ENCODE results near the gene TMEM14B.

The TMEM14B gene

DNA sequence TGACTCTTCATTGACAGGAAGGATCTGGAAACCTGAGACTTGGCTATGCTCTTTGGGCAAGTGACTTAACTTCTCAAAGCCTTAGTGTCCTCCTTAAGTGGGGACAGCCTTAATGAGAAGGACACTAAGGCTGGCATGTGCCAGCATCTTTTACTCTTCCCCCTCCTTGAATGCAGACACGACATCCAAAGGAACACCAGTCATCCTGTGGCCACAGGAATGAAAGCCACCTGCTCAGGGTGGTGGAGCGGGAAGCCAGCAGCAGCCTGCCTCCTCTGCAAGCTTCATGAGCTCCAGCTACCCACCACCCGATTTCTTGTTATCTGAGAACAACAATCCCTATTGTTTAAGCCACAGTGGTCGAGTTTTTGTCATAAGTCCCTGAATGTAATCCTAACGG, 44.5 kb downstream of the TMEM14B start:
- no peak overlapping the region for H3K4me3 ChIP-seq (replicated peaks; ENCODE audit: low read depth, low read length)
- DNase-seq (ENCODE audit: extremely low read depth, low read depth): no peak
- TF ChIP-seq, protein P1, sequence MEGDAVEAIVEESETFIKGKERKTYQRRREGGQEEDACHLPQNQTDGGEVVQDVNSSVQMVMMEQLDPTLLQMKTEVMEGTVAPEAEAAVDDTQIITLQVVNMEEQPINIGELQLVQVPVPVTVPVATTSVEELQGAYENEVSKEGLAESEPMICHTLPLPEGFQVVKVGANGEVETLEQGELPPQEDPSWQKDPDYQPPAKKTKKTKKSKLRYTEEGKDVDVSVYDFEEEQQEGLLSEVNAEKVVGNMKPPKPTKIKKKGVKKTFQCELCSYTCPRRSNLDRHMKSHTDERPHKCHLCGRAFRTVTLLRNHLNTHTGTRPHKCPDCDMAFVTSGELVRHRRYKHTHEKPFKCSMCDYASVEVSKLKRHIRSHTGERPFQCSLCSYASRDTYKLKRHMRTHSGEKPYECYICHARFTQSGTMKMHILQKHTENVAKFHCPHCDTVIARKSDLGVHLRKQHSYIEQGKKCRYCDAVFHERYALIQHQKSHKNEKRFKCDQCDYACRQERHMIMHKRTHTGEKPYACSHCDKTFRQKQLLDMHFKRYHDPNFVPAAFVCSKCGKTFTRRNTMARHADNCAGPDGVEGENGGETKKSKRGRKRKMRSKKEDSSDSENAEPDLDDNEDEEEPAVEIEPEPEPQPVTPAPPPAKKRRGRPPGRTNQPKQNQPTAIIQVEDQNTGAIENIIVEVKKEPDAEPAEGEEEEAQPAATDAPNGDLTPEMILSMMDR (IDR thresholded peaks at IDR 0.05; ENCODE audit: low read depth, low read length, missing control alignments): no peak

DNA sequence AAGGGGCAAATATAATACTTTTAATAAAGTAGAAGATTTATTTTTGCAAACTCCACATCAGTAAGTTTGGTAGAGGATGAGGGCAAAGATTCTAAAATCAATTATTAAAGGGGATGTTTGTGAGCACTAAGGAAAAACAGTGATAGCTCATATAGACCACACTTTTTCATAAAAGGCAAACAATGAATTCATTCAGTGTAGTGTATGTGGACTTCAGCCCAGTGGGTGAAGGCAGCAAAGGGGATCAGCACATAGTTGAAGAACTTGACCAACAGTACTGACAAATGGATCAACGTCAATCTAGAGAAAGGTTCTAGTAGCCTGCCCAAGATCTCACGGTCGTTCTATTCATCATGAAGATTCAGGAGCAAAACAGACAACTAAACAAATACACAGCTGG, 45.4 kb downstream of the TMEM14B start:
- TF ChIP-seq, protein P1 (IDR thresholded peaks at IDR 0.05; ENCODE audit: low read depth, low read length, missing control alignments): no peak
- DNase-seq (ENCODE audit: extremely low read depth, low read depth): no peak
- H3K4me3 ChIP-seq (replicated peaks; ENCODE audit: low read depth, low read length): no peak overlapping the region

DNA sequence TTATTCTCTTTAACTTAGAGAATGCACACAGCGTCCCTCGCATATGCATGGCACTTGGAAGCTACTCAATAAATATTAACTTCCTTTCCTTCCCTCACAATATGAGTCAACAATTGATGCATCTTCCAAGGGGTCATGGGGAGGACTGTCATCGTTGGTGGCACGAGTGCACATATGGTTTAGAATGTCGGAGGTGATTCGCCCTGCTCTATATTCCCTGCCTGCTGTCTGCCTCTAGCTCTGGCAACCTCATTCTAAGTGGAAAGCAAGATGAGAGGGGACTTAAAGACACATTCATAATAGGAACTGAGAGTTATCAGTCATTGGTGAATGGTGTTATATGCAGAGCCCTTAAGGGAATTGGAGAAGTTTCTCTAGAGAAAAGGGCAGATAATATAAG, 46.1 kb downstream of the TMEM14B start:
- peak; percentile 7 for DNase-seq (ENCODE audit: extremely low read depth, low read depth)
- TF ChIP-seq, protein P1 (IDR thresholded peaks at IDR 0.05; ENCODE audit: low read depth, low read length, missing control alignments): no peak
- H3K4me3 ChIP-seq (replicated peaks; ENCODE audit: low read depth, low read length): no peak overlapping the region

DNA sequence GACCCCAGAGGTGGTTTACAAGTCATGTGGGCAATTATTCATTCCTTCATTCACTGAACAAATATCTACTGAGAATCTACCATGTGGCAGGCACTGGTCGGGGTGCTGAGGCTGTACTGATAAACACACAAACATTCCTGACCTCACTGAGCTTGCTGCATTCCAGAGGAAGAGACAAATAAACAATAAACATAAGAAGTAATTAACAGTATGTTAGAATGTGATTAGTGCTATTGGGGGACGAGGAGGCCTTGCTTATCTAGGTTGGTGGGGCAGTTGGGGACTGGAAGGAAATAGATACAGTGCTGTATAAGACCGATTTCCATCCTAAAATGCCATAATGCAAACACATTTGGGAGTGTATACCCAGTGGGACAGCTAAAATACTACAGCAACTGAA, 46.6 kb downstream of the TMEM14B start:
- DNase-seq (ENCODE audit: extremely low read depth, low read depth): no peak
- H3K4me3 ChIP-seq (replicated peaks; ENCODE audit: low read depth, low read length): no peak overlapping the region
- TF ChIP-seq, protein P1 (IDR thresholded peaks at IDR 0.05; ENCODE audit: low read depth, low read length, missing control alignments): no peak

DNA sequence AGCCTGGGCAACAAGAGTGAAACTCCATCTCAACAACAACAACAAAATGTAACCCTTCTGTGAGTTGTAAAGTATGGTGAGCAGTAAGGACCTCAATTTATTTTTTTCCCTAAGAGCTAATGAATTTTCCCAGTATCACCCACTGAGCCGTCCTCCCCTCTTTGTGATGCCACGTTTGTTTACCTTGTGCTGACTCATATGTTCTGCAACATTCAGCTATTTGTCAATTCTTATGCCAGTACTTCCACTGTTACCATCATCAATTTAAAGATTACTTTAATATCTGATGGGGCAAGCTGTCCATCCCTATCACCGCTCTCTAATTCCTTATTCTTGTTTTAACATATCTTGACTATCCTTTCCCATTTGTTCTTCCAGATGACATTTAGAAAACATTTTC, 53.2 kb downstream of the TMEM14B start:
- DNase-seq (ENCODE audit: extremely low read depth, low read depth): no peak
- TF ChIP-seq, protein P1 (IDR thresholded peaks at IDR 0.05; ENCODE audit: low read depth, low read length, missing control alignments): no peak
- H3K4me3 ChIP-seq (replicated peaks; ENCODE audit: low read depth, low read length): no peak overlapping the region

DNA sequence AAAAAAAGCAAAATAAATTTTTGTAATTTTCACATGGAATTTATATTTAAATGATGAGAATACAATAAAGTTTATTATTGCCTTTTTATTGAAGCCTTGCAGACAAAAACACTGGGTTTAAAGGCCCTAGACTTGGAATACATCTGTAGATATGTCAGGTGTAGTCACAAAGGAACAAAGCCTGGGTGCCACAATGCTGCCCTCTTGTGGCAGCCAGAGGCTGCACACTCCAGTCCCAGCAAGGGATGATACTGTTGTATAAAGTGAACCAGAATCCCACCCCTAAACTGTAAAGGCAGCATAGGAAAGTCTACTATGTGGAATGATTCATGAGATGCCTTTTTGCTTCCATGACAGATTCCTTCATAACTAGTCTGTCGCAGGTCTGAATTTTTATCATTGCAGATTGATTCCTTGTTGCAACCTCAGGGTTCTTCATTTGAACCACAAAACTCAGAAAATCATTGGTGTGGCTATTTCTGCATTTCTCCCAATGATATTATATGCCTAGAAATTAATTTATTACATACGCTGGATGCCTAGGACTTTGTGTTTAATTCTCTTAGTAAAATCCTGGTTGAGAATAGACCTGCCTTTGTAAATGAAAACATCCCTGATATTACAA, 53.7 kb downstream of the TMEM14B start:
- TF ChIP-seq, protein P1 (IDR thresholded peaks at IDR 0.05; ENCODE audit: low read depth, low read length, missing control alignments): peak; percentile 100
- peak; percentile 42 for DNase-seq (ENCODE audit: extremely low read depth, low read depth)
- H3K4me3 ChIP-seq (replicated peaks; ENCODE audit: low read depth, low read length): no peak overlapping the region

All from HFF-Myc (cell line).